ENCODE data around the gene CDC25B. TPM values are rescaled to one million over a fixed set of nuclear protein-coding genes. Genes with fewer than 3 reads are reported as not detected.

The CDC25B gene
- polyA plus RNA-seq, 1 donor (not counting 4 experiments of a cell fraction or from before 2014, with no cell fraction given): 23.5 TPM

- H3K27ac ChIP-seq (ENCODE audit: control insufficient read depth, insufficient read depth, low read length): no peak overlapping the region
- H3K4me3 ChIP-seq (ENCODE audit: control insufficient read depth in 2 of 3, extremely low read depth in 1 of 3, insufficient read depth in 2 of 3, low read depth in 1 of 3, low read length in 3 of 3): no peak overlapping the region
- dilution Hi-C loops (cut with MboI; ENCODE audit: extremely low pct_ligation_motif_present, low sequenced_read_pairs): no loop called here
- FAIRE-seq (no peak), DNase-seq (ENCODE audit: low read depth, low spot score) (no peak)
- no peak overlapping the region for H3K4me2 ChIP-seq (ENCODE audit: control insufficient read depth, extremely low read depth, insufficient read depth, low read depth, low read length)
- TF ChIP-seq CTCF (optimal IDR thresholded peaks at IDR 0.05 in 1 of 3, IDR thresholded peaks at IDR 0.05 in 1 of 3, conservative IDR thresholded peaks at IDR 0.05 in 1 of 3; ENCODE audit: extremely low read depth in 1 of 3, insufficient read depth in 2 of 3, low read length in 3 of 3) (no peak), EZH2 (IDR thresholded peaks at IDR 0.05; ENCODE audit: low read length) (no peak)
- H3K9ac ChIP-seq (ENCODE audit: control insufficient read depth, extremely low read depth, insufficient read depth, low read length): no peak overlapping the region
- H3K36me3 ChIP-seq (ENCODE audit: control insufficient read depth in 2 of 2, extremely low read depth in 1 of 2, insufficient read depth in 2 of 2, low read length in 2 of 2): peaks cover 33 to 74% of the 10 kb centered on the region in 2 experiments
- no peaks in the 10 kb centered on the region for H3K9me1 ChIP-seq (ENCODE audit: control insufficient read depth, extremely low read depth, insufficient read depth, low read length)
- H3K79me2 ChIP-seq (ENCODE audit: control insufficient read depth, insufficient read depth, low read length): peaks cover 32% of the 10 kb centered on the region
- no peaks in the 10 kb centered on the region for H3K9me3 ChIP-seq (ENCODE audit: control insufficient read depth, low read depth, low read length)
- H3K4me1 ChIP-seq (ENCODE audit: control insufficient read depth, extremely low read depth, insufficient read depth, low read length): peaks cover 82% of the 10 kb centered on the region
- H2AFZ ChIP-seq (ENCODE audit: control insufficient read depth, low read length): no peak overlapping the region
- H3K27me3 ChIP-seq (ENCODE audit: control insufficient read depth, extremely low read depth, insufficient read depth, low read length): no peaks in the 10 kb centered on the region
- no peaks in the 10 kb centered on the region for H4K20me1 ChIP-seq (ENCODE audit: control insufficient read depth, extremely low read depth, insufficient read depth, low read length)
Measured at GRCh38 chr20:3801299-3801698, 5.2 kb downstream of the CDC25B start.

- peaks cover 27% of the 10 kb centered on the region for H3K79me2 ChIP-seq (ENCODE audit: control insufficient read depth, insufficient read depth, low read length)
- H4K20me1 ChIP-seq (ENCODE audit: control insufficient read depth, extremely low read depth, insufficient read depth, low read length): no peaks in the 10 kb centered on the region
- H3K36me3 ChIP-seq (ENCODE audit: control insufficient read depth in 2 of 2, extremely low read depth in 1 of 2, insufficient read depth in 2 of 2, low read length in 2 of 2): peaks cover 33 to 75% of the 10 kb centered on the region in 2 experiments
- dilution Hi-C loops (cut with MboI; ENCODE audit: extremely low pct_ligation_motif_present, low sequenced_read_pairs): no loop called here
- H3K9ac ChIP-seq (ENCODE audit: control insufficient read depth, extremely low read depth, insufficient read depth, low read length): no peak overlapping the region
- peaks cover 86% of the 10 kb centered on the region for H3K4me1 ChIP-seq (ENCODE audit: control insufficient read depth, extremely low read depth, insufficient read depth, low read length)
- H3K4me2 ChIP-seq (ENCODE audit: control insufficient read depth, extremely low read depth, insufficient read depth, low read depth, low read length): no peak overlapping the region
- no peaks in the 10 kb centered on the region for H3K9me3 ChIP-seq (ENCODE audit: control insufficient read depth, low read depth, low read length)
- no peak overlapping the region for H3K27ac ChIP-seq (ENCODE audit: control insufficient read depth, insufficient read depth, low read length)
- no peaks in the 10 kb centered on the region for H3K9me1 ChIP-seq (ENCODE audit: control insufficient read depth, extremely low read depth, insufficient read depth, low read length)
- DNase-seq (ENCODE audit: low read depth, low spot score): no peak
- no peaks in the 10 kb centered on the region for H3K27me3 ChIP-seq (ENCODE audit: control insufficient read depth, extremely low read depth, insufficient read depth, low read length)
- TF ChIP-seq CTCF (optimal IDR thresholded peaks at IDR 0.05 in 1 of 3, IDR thresholded peaks at IDR 0.05 in 1 of 3, conservative IDR thresholded peaks at IDR 0.05 in 1 of 3; ENCODE audit: extremely low read depth in 1 of 3, insufficient read depth in 2 of 3, low read length in 3 of 3): no peak
- TF ChIP-seq EZH2 (IDR thresholded peaks at IDR 0.05; ENCODE audit: low read length): no peak
- FAIRE-seq: no peak
- H3K4me3 ChIP-seq (ENCODE audit: control insufficient read depth in 2 of 3, extremely low read depth in 1 of 3, insufficient read depth in 2 of 3, low read depth in 1 of 3, low read length in 3 of 3): no peak overlapping the region
- H2AFZ ChIP-seq (ENCODE audit: control insufficient read depth, low read length): no peak overlapping the region
Measured at GRCh38 chr20:3801846-3802245, 5.7 kb downstream of the CDC25B start.

Measured in keratinocyte (primary cell).